ENCODE data around the gene PREP.

DNA sequence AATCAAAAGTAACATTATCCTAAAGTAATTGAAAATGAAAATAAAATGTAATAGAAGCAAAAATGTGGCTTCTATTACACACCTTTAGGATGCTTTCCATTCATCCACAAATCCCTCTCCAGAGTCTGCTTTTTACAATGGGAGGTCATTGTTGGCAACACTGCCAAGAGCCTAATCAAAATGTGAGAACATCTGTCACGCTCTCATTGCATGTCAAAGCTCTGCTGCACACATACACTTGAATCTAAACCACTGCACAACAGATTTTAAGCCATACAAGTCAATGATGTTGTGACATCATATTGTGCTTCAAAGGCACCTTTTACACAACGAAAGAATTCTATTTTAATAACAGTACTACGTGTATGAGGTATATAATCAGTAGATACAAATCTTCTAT is 82.1 kb downstream of the PREP start:
- no peak for TF ChIP-seq POLR2A (IDR thresholded peaks at IDR 0.05)
- no peak for TF ChIP-seq CTCF (IDR thresholded peaks at IDR 0.05)
